OCI-LY1 (cell line): ENCODE data around the gene TRANK1.

Source experiments
- H2AFZ ChIP-seq: fragments of 200-600 bp; sonication (generic), shearing (Covaris generic); 2 replicates; pipeline ENCODE4 v1.6.0; 2014; ENCODE audit warnings: antibody characterized with exemption, mild to moderate bottlenecking, low read length
- H3F3A ChIP-seq: fragments of 200-600 bp; sonication (generic), shearing (Covaris generic); 2 replicates; pipeline ENCODE4 v1.6.0; 2014; ENCODE audit warnings: mild to moderate bottlenecking, antibody characterized with exemption, low read length, moderate library complexity; ENCODE audit not compliant: insufficient read depth
- H3K27ac ChIP-seq: fragments of 200-600 bp; sonication (generic); 2 replicates; pipeline ENCODE4 v1.5.1; 2014; ENCODE audit warnings: low read length, mixed run types, mild to moderate bottlenecking, low read depth; ENCODE audit not compliant: poor library complexity, severe bottlenecking
- H3K27me3 ChIP-seq: fragments of 200-600 bp; sonication (generic); 2 replicates; pipeline ENCODE4 v1.6.0; 2014; ENCODE audit warnings: antibody characterized with exemption, mild to moderate bottlenecking, low read length, moderate library complexity; ENCODE audit not compliant: insufficient read depth
- H3K36me3 ChIP-seq: fragments of 200-600 bp; sonication (generic); 2 replicates; pipeline ENCODE4 v1.6.1; 2014; ENCODE audit warnings: mild to moderate bottlenecking, antibody characterized with exemption, low read length, moderate library complexity, mixed read lengths; ENCODE audit not compliant: insufficient read depth
- H3K4me1 ChIP-seq: fragments of 200-600 bp; sonication (generic); 2 replicates; pipeline ENCODE4 v1.5.1; 2014; ENCODE audit warnings: mild to moderate bottlenecking, low read length, moderate library complexity; ENCODE audit not compliant: insufficient read depth, severe bottlenecking
- H3K4me2 ChIP-seq: fragments of 200-600 bp; sonication (generic), shearing (Covaris generic); 2 replicates; pipeline ENCODE4 v1.6.1; 2014; ENCODE audit warnings: low read length
- H3K4me3 ChIP-seq: fragments of 200-600 bp; sonication (generic); 2 replicates; pipeline ENCODE4 v1.5.1; 2014; ENCODE audit warnings: low read length, low read depth, mild to moderate bottlenecking, mixed read lengths; ENCODE audit not compliant: poor library complexity, severe bottlenecking
- H3K79me2 ChIP-seq: fragments of 200-600 bp; shearing (Covaris generic); 2 replicates; pipeline ENCODE4 v1.6.1; 2016; ENCODE audit warnings: mixed run types, low read length, mixed read lengths; ENCODE audit not compliant: insufficient read depth
- H3K9ac ChIP-seq: fragments of 200-600 bp; sonication (generic), shearing (Covaris generic); 2 replicates; pipeline ENCODE4 v1.6.1; 2014; ENCODE audit warnings: mild to moderate bottlenecking, low read length, mixed read lengths
- H3K9me2 ChIP-seq: fragments of 200-600 bp; sonication (generic), shearing (Covaris generic); 2 replicates; pipeline ENCODE4 v1.6.1; 2014; ENCODE audit warnings: low read depth, mild to moderate bottlenecking, low read length, mixed read lengths
- H3K9me3 ChIP-seq: fragments of 200-600 bp; shearing (Covaris generic); 2 replicates; pipeline ENCODE4 v1.6.1; 2014; ENCODE audit warnings: low read length, mixed read lengths
- H4K20me1 ChIP-seq: fragments of 200-600 bp; sonication (generic), shearing (Covaris generic); 2 replicates; pipeline ENCODE4 v1.6.0; 2016; ENCODE audit warnings: mild to moderate bottlenecking, low read length; ENCODE audit not compliant: insufficient read depth
- EZH2 ChIP-seq: fragments of 200-600 bp; sonication (generic), shearing (Covaris generic); IDR thresholded peaks from 2 replicates; pipeline ENCODE4 v1.8.0; 2017; ENCODE audit warnings: borderline replicate concordance, mixed run types, mild to moderate bottlenecking, antibody characterized with exemption, low read length, moderate library complexity, mixed read lengths
- TF ChIP-seq, protein P1 (sequence below): fragments of 200-600 bp; sonication (generic), shearing (Covaris generic); IDR thresholded peaks from 2 replicates; pipeline ENCODE4 v1.5.1; 2017; ENCODE audit warnings: mild to moderate bottlenecking, antibody characterized with exemption, low read length, moderate library complexity, mixed read lengths

Gene TRANK1

DNA sequence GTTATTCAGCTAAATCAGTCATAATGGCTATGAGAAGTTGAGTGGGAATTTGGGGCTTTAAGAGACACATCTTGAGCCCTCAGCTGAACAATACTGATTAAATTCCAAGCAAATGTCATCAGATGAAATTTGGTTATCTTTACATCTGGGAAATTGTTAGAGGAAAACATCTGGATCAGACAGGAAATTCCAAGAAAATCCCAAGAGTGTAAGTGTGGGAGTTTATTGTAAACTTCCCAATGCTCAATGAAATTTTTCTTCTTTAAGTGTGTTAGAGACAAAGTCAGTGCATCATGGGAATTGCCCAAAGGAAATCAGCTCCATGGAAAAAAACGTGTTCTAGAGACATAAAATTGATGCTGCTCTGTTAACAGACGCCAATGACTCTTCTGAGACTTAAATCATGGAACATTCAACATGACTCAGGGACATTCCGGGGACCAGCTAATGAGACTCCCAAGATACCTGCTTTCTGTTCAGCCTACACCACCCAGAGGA is 160.7 kb downstream of the TRANK1 start:
- no peaks in the 10 kb centered on the region for H4K20me1 ChIP-seq
- no peak for TF ChIP-seq EZH2
- TF ChIP-seq, protein P1, sequence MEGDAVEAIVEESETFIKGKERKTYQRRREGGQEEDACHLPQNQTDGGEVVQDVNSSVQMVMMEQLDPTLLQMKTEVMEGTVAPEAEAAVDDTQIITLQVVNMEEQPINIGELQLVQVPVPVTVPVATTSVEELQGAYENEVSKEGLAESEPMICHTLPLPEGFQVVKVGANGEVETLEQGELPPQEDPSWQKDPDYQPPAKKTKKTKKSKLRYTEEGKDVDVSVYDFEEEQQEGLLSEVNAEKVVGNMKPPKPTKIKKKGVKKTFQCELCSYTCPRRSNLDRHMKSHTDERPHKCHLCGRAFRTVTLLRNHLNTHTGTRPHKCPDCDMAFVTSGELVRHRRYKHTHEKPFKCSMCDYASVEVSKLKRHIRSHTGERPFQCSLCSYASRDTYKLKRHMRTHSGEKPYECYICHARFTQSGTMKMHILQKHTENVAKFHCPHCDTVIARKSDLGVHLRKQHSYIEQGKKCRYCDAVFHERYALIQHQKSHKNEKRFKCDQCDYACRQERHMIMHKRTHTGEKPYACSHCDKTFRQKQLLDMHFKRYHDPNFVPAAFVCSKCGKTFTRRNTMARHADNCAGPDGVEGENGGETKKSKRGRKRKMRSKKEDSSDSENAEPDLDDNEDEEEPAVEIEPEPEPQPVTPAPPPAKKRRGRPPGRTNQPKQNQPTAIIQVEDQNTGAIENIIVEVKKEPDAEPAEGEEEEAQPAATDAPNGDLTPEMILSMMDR, result no peak
- H3K9me2 ChIP-seq, result no peaks in the 10 kb centered on the region
- no peak overlapping the region for H3K4me2 ChIP-seq
- H3F3A ChIP-seq, result no peaks in the 10 kb centered on the region
- H3K79me2 ChIP-seq, result no peaks in the 10 kb centered on the region
- H3K9ac ChIP-seq, result no peak overlapping the region
- H3K4me1 ChIP-seq, result no peaks in the 10 kb centered on the region
- no peak overlapping the region for H3K27ac ChIP-seq
- H3K9me3 ChIP-seq, result no peaks in the 10 kb centered on the region
- no peak overlapping the region for H3K4me3 ChIP-seq
- H3K36me3 ChIP-seq, result no peaks in the 10 kb centered on the region
- no peaks in the 10 kb centered on the region for H3K27me3 ChIP-seq
- H2AFZ ChIP-seq, result no peak overlapping the region

DNA sequence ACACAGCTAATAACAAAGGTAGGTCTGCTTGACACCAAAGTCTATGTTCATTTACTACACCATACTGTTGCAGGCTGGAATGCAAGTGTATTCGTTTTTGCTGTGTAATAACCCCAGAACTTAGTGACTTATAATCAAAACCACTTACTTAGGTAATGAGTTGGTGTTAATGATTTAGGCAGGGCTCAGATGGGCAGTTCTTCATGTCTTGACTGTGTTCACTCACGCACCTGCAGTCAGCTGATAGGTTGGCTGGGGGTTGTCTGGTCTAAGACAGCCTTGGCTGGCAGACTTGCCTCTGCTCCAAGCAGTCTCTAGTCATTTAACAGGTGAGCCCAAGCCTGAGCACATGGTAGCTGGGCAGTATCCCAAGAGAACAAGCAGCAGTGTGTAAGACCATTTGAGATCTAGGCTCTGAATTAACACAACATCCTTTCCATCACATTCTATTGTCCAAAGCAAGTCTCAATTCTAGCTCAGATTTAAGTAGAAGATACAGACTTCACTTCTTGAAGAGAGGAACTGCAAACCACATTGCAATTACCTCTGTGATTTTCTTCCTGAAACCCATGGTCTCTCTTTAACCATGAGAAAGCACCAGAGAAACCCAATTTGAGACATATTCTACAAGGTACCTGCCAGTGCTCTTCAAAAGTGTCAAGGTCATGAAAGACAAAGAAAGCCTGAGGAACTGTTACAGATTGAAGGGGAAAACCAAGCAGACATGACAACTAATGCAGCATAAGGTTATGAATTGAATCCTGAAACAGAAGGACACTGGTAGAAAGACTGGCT is 167.2 kb downstream of the TRANK1 start:
- Histone ChIP-seq H3K27me3 (no peaks in the 10 kb centered on the region), H3K9me3 (no peaks in the 10 kb centered on the region), H3K9ac (no peak overlapping the region), H3K4me1 (no peaks in the 10 kb centered on the region), H3K4me3 (no peak overlapping the region), H3F3A (no peaks in the 10 kb centered on the region), H3K27ac (no peak overlapping the region), H3K9me2 (no peaks in the 10 kb centered on the region), H3K79me2 (no peaks in the 10 kb centered on the region), H3K36me3 (no peaks in the 10 kb centered on the region), H4K20me1 (no peaks in the 10 kb centered on the region), H2AFZ (no peak overlapping the region), H3K4me2 (no peak overlapping the region)
- TF ChIP-seq EZH2, result no peak
- TF ChIP-seq, protein P1, result no peak
